ENCODE data around the gene SCN9A. TPM values are rescaled to one million over a fixed set of nuclear protein-coding genes. Genes with fewer than 3 reads are reported as not detected.

The SCN9A gene
- total and polyA plus RNA-seq, 2 of the 4 experiments (the other 2 are of a cell fraction), result 40.1 to 135 TPM

- H3K23ac ChIP-seq (ENCODE audit: low read depth, low read length), result no peak overlapping the region
- DNase-seq (no peak), ATAC-seq (ENCODE audit: low read depth) (no peak)
- WGBS, 2 experiments (ENCODE audit: extremely low coverage in 2 of 2, insufficient read length in 1 of 2), result no CpG with 5 or more reads among the region's 2 CpGs
- H3K4me3 ChIP-seq (ENCODE audit: insufficient read depth, low read depth, low read length), result no peak overlapping the region
- no peaks in the 10 kb centered on the region for H3K9me3 ChIP-seq (ENCODE audit: control insufficient read depth, insufficient read depth, low read length)
- no peak overlapping the region; the same call in 1 of the 2 replicates for H4K5ac ChIP-seq (ENCODE audit: low read depth, low read length)
- H2BK20ac ChIP-seq (ENCODE audit: low read depth, low read length), result no peak overlapping the region
- H3K9me1 ChIP-seq (ENCODE audit: insufficient read depth, low read length), result no peaks in the 10 kb centered on the region
- H2BK120ac ChIP-seq (ENCODE audit: low read depth, low read length), result no peak overlapping the region
- CTCF ChIA-PET, result no interaction called here
- dilution Hi-C loops (cut with HindIII; ENCODE audit: low sequenced_read_pairs, unreplicated experiment) (no loop called here), in situ Hi-C loops (cut with MboI; ENCODE audit: low sequenced_read_pairs) (no loop called here), intact Hi-C loops (cut with micrococcal nuclease) (no loop called here)
- H2AK5ac ChIP-seq (ENCODE audit: low read depth, low read length), result no peak overlapping the region
- no peak overlapping the region for H4K8ac ChIP-seq (ENCODE audit: low read depth in 2 of 2, low read length in 2 of 2)
- no peak overlapping the region for H4K91ac ChIP-seq (ENCODE audit: insufficient read depth, low read depth, low read length)
- peaks cover 2% of the 10 kb centered on the region; the same call in 1 of the 2 replicates for H3K36me3 ChIP-seq (ENCODE audit: control insufficient read depth, insufficient read depth, low read length)
- no TSS peak for BruUV-seq (replicated peaks)
- no peak overlapping the region for H3K27ac ChIP-seq (ENCODE audit: insufficient read depth, low read length)
- no peak overlapping the region for H2BK15ac ChIP-seq (ENCODE audit: low read depth, low read length)
- H3K4me1 ChIP-seq (ENCODE audit: control insufficient read depth, insufficient read depth, low read length), result no peaks in the 10 kb centered on the region
- no peak overlapping the region for H3K14ac ChIP-seq (replicated peaks; ENCODE audit: low read depth, low read length)
- no peak overlapping the region for H2AK9ac ChIP-seq (replicated peaks; ENCODE audit: low read depth, low read length, poor library complexity)
- no peak overlapping the region for H3K56ac ChIP-seq (ENCODE audit: extremely low read depth, insufficient read depth, low read length)
- H2BK5ac ChIP-seq (ENCODE audit: low read depth, low read length, poor library complexity, severe bottlenecking), result no peak overlapping the region
- TF ChIP-seq FOS (IDR thresholded peaks at IDR 0.05; ENCODE audit: low read depth, low read length), result no peak
- no peak for TF ChIP-seq BHLHE40 (IDR thresholded peaks at IDR 0.05; ENCODE audit: low read depth, low read length)
- no peak for TF ChIP-seq MAZ (IDR thresholded peaks at IDR 0.05; ENCODE audit: borderline replicate concordance, low read depth, low read length)
- TF ChIP-seq CEBPB (IDR thresholded peaks at IDR 0.05; ENCODE audit: low read depth, low read length), result no peak
- no peak for TF ChIP-seq RAD21 (IDR thresholded peaks at IDR 0.05; ENCODE audit: low read length)
- TF ChIP-seq POLR2A (IDR thresholded peaks at IDR 0.05; ENCODE audit: low read depth, low read length), result no peak
- TF ChIP-seq RCOR1 (IDR thresholded peaks at IDR 0.05; ENCODE audit: insufficient replicate concordance, low read length), result no peak
- TF ChIP-seq USF2 (IDR thresholded peaks at IDR 0.05; ENCODE audit: low read depth, low read length), result no peak
- TF ChIP-seq CTCF (conservative IDR thresholded peaks at IDR 0.05; ENCODE audit: low read depth, low read length), result no peak
- no peak for TF ChIP-seq ELK1 (IDR thresholded peaks at IDR 0.05; ENCODE audit: borderline replicate concordance, low read depth, low read length)
- no peak for TF ChIP-seq MXI1 (IDR thresholded peaks at IDR 0.05; ENCODE audit: borderline replicate concordance, low read depth, low read length)
- TF ChIP-seq NFE2L2 (IDR thresholded peaks at IDR 0.05; ENCODE audit: low read depth, low read length), result no peak
- TF ChIP-seq RFX5 (IDR thresholded peaks at IDR 0.05; ENCODE audit: low read depth, low read length), result no peak
- no peak for TF ChIP-seq SMC3 (IDR thresholded peaks at IDR 0.05; ENCODE audit: low read depth, low read length)
- no peak for TF ChIP-seq MAFK (IDR thresholded peaks at IDR 0.05; ENCODE audit: low read depth, low read length)
- no peak for TF ChIP-seq CHD1 (IDR thresholded peaks at IDR 0.05; ENCODE audit: low read depth, low read length)
- H3K27me3 ChIP-seq (ENCODE audit: control insufficient read depth, insufficient read depth, low read length), result no peaks in the 10 kb centered on the region
- no peak overlapping the region for H3K4me2 ChIP-seq (ENCODE audit: low read depth, low read length)
- H3K4ac ChIP-seq (ENCODE audit: low read depth, low read length), result no peak overlapping the region
- H3K79me1 ChIP-seq (ENCODE audit: low read depth in 1 of 2, low read length in 2 of 2), result peaks cover 0 to 3% of the 10 kb centered on the region in 2 experiments; a peak in 2 of 4 replicates
- no peak overlapping the region for H3K18ac ChIP-seq (ENCODE audit: low read depth, low read length)
- H4K20me1 ChIP-seq (ENCODE audit: insufficient read depth, low read length), result no peaks in the 10 kb centered on the region
- H2AFZ ChIP-seq (replicated peaks; ENCODE audit: low read length, poor library complexity), result no peak overlapping the region
- POLR2A ChIA-PET (ENCODE audit: unreplicated experiment), result no interaction called here
- no peak overlapping the region for H3K9ac ChIP-seq (ENCODE audit: low read depth, low read length)
Observed at GRCh38 chr2:166297951-166298350, 77.8 kb downstream of the SCN9A start.
